ENCODE results near the gene DGCR2.

DNA sequence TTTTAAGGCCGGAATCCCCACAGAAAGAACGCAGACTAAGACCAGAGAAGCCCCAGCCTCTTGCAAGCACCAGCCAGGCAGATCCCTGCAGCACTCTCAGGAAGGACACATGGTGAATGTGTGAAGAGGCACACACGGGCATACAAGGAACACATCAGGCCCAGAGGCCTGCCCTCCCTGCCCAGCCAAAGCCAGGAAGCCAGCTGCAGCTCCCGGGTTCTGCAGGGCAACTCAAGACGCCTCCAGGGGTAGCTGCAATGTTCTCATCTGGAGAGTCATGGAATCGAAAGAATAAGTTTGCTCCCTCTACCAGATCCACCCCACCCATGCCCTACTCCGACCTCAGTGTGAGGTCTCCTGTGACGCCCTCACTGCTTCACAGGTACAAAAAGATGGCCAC is 2.3 kb downstream of the DGCR2 start:
- TF ChIP-seq CTCF (IDR thresholded peaks at IDR 0.05; ENCODE audit: low read length) (no peak), EZH2 (optimal IDR thresholded peaks at IDR 0.05; ENCODE audit: low read depth, low read length) (no peak)
